DOHH2 (cell line): ENCODE results near the gene TGFBRAP1.

ENCODE experiments used
- EZH2phosphoT487 ChIP-seq: fragments of 200-600 bp; sonication (generic); IDR thresholded peaks from 2 replicates; pipeline ENCODE4 v1.6.1; 2017; ENCODE audit warnings: borderline replicate concordance, mild to moderate bottlenecking, antibody characterized with exemption, low read length, moderate library complexity, mixed read lengths
- TF ChIP-seq, protein P1 (sequence below): fragments of 200-600 bp; sonication (generic); IDR thresholded peaks from one replicate; pipeline ENCODE4 v1.5.1; 2014; ENCODE audit warnings: antibody characterized with exemption, mild to moderate bottlenecking, low read depth, low read length; ENCODE audit not compliant: poor library complexity, severe bottlenecking

DNA sequence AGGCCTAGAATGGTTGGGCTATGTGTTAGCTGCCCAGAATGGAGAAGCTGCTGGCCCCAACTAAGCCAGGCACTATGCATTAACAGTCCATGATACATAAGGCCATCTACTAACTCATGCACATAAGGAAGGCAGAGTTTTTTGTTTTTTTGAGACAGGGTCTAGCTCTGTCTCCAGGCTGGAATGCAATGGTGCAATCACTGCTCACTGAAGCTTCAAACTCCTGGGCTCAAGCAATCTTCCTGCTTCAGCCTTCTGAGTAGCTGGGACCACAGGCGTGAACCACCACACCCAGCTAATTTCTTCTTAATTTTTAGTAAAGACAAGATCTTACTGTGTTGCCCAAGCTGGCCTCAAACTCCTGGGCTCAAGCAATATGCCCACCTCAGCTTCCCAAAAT, 50.4 kb downstream of the TGFBRAP1 start:
- TF ChIP-seq, protein P1, sequence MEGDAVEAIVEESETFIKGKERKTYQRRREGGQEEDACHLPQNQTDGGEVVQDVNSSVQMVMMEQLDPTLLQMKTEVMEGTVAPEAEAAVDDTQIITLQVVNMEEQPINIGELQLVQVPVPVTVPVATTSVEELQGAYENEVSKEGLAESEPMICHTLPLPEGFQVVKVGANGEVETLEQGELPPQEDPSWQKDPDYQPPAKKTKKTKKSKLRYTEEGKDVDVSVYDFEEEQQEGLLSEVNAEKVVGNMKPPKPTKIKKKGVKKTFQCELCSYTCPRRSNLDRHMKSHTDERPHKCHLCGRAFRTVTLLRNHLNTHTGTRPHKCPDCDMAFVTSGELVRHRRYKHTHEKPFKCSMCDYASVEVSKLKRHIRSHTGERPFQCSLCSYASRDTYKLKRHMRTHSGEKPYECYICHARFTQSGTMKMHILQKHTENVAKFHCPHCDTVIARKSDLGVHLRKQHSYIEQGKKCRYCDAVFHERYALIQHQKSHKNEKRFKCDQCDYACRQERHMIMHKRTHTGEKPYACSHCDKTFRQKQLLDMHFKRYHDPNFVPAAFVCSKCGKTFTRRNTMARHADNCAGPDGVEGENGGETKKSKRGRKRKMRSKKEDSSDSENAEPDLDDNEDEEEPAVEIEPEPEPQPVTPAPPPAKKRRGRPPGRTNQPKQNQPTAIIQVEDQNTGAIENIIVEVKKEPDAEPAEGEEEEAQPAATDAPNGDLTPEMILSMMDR, result no peak
- no peak for TF ChIP-seq EZH2phosphoT487
